Psoas muscle (tissue), 8 donors: ENCODE measurements around the gene UFD1. TPM values are rescaled to one million over a fixed set of nuclear protein-coding genes. Genes with fewer than 3 reads are reported as not detected.
A peak's percentile ranks its signal among the peaks of the same experiment; 100 is the strongest.

Source experiments
- ATAC-seq, 4 donors: fragments of 200-7000 bp; cut with Tn5 transposase; one replicate each; pipeline ENCODE4 v1.9.1; 2020; ENCODE audit warnings: moderate library complexity in 3 of 4, mild to moderate bottlenecking in 2 of 4
- DNase-seq, 2 donors: peaks; one replicate each; pipeline ENCODE4 v3.0.0-alpha.2; 2020
- H3K27ac ChIP-seq: fragments of 200-600 bp; one replicate; pipeline ENCODE4 v1.8.0; 2022
- H3K27me3 ChIP-seq, 3 donors: fragments of 200-600 bp in 1 of 3; one replicate each; pipeline versions ENCODE4 v1.6.1 to v1.8.0; 2013 to 2022; ENCODE audit warnings: low read length in 2 of 3, mild to moderate bottlenecking in 2 of 3, moderate library complexity in 1 of 3; ENCODE audit not compliant: insufficient read depth in 3 of 3
- H3K36me3 ChIP-seq, 2 donors: fragments of 200-600 bp in 1 of 2; one replicate each; pipeline versions ENCODE4 v1.6.1 to v1.8.0; 2013 to 2022; ENCODE audit warnings: low read depth in 1 of 2, mild to moderate bottlenecking in 1 of 2, moderate library complexity in 1 of 2; ENCODE audit not compliant: insufficient read depth in 1 of 2
- H3K4me1 ChIP-seq: fragments of 200-600 bp; one replicate; pipeline ENCODE4 v1.8.0; 2022
- H3K4me3 ChIP-seq: fragments of 200-600 bp; one replicate; pipeline ENCODE4 v1.8.0; 2022; ENCODE audit warnings: mild to moderate bottlenecking
- H3K9me3 ChIP-seq: fragments of 200-600 bp; one replicate; pipeline ENCODE4 v1.8.0; 2022
- CTCF ChIP-seq: fragments of 200-600 bp; IDR thresholded peaks from one replicate; pipeline ENCODE4 v1.8.0; 2022; ENCODE audit warnings: antibody characterized with exemption
- WGBS, 3 donors: extraction: QIAGEN DNeasy Blood & Tissue Kit; methylation state at CpG; one replicate each; pipeline versions ENCODE4 v1.1.6 to v1.1.7; 2013; 5-methylcytosine and 5-hydroxymethylcytosine counted together
- intact Hi-C, 2 donors: fragments of 100-400 bp; cut with DNase I; formaldehyde crosslinking; loops; one replicate each; pipeline versions ENCODE4 v1.11.0 to v1.14.2; 2022
- polyA plus RNA-seq, 3 donors: library from polyadenylated mRNA; stranded (reverse); fragments of 200-250 nt; gene quantifications; one replicate each; pipeline ENCODE4 v1.2.3, GENCODE V29; 2013
- total RNA-seq, 4 donors: library from RNA; stranded (reverse); fragmentation: NEBNext Ultra II Directional in 2 of 4; extraction: Animal tissue kit (Norgen Biotek cat#: 25700) in 2 of 4; gene quantifications; one replicate each; pipeline versions ENCODE4 v1.2.1 to v1.2.4, GENCODE V29; 2021 to 2023
- donor health status: healthy with polysubstance abuse.
- donor health status: DM: no; HTN: no; CAD: no; lungs with moderate emphysema.
- donor health status: Bipolar disorder and iron deficiency.
- donor health status: healthy.
- donor health status: DM: yes; HTN: yes; CAD: no.
- donor health status: DM: no; HTN: no; CAD: no.
- donor health status: DM: no; HTN: no; CAD: no.
- donor health status: DM: yes; HTN: yes; CAD: no.

UFD1 gene
- total and polyA plus RNA-seq, 7 donors, result 44.3 to 226 (median 79.6) TPM

DNA sequence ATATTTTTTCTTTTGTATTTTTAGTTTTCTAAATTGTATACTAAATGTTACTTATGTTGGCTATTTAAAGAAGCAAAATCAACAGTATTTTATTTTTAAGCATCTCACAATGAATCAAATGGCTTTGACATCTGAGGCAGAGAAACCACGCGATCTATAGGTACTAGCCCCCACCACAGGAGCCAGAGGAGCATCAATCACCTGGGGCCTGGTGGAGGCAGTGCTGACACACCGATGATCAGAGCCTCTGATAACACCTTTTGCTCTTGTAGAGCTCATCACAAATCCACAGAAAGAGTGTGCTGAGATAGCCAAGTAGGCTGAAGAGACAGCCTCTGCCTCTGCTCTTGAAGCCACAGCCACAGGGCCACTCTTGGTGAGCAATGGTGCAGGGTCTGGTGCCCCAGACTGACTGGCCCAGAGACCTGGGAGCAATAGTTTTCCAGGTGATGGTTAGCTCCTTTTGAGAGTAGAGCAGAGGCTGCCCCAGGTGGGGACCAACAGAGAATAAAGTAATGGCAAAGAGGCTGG, 72.6 kb downstream of the UFD1 start:
- 84 to 95% (median 91%) methylated on average over 3 of the region's 3 CpGs for WGBS, 3 donors
- intact Hi-C loops, result no loop called here
- Histone ChIP-seq H3K9me3 (no peaks in the 10 kb centered on the region), H3K4me3 (no peak overlapping the region), H3K4me1 (peaks cover 6% of the 10 kb centered on the region), H3K27me3 (no peaks in the 10 kb centered on the region), H3K27ac (no peak overlapping the region), H3K36me3 (peaks cover 14 to 72% of the 10 kb centered on the region in 2 donors)
- no peak for TF ChIP-seq CTCF
- DNase-seq, result no peak
- ATAC-seq, result no peak

- DNase-seq (no peak), ATAC-seq (no peak)
- no peak for TF ChIP-seq CTCF
- Histone ChIP-seq H3K27me3 (no peaks in the 10 kb centered on the region), H3K4me3 (no peak overlapping the region), H3K9me3 (no peaks in the 10 kb centered on the region), H3K4me1 (no peaks in the 10 kb centered on the region), H3K27ac (no peak overlapping the region), H3K36me3 (peaks cover 14 to 74% of the 10 kb centered on the region in 2 donors)
- intact Hi-C loops, result no loop called here
- WGBS, 3 donors, result 94 to 98% (median 97%) methylated on average over 8 of the region's 8 CpGs
Observed at GRCh38 chr22:19405652-19406051, 73.3 kb downstream of the UFD1 start.

DNA sequence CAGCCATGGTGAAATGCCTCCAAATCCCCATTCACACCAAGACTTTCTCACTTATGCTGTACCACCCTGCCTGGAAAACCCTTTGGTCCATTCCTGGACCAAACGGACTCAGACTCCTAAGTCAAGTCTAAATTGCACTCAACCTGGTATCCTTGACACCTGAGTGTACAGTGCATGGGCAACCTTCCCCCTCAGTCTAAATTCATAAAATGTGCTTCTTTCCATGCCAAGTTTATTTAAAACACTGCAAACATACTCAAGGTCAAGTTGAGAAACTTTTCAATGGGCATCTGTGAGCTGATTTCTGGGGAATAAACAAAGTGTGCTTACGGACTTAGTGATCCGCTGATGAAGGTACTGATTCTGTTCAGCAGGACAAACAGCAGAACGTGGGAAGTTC, 73.9 kb downstream of the UFD1 start:
- Histone ChIP-seq H3K4me1 (no peaks in the 10 kb centered on the region), H3K27me3 (no peaks in the 10 kb centered on the region), H3K27ac (no peak overlapping the region), H3K9me3 (no peaks in the 10 kb centered on the region), H3K36me3 (peaks cover 14 to 77% of the 10 kb centered on the region in 2 donors), H3K4me3 (no peak overlapping the region)
- WGBS, 3 donors, result 94 to 97% (median 94%) methylated on average over 4 of the region's 4 CpGs
- DNase-seq (no peak), ATAC-seq (no peak)
- TF ChIP-seq CTCF, result no peak
- intact Hi-C loops, result no loop called here

DNA sequence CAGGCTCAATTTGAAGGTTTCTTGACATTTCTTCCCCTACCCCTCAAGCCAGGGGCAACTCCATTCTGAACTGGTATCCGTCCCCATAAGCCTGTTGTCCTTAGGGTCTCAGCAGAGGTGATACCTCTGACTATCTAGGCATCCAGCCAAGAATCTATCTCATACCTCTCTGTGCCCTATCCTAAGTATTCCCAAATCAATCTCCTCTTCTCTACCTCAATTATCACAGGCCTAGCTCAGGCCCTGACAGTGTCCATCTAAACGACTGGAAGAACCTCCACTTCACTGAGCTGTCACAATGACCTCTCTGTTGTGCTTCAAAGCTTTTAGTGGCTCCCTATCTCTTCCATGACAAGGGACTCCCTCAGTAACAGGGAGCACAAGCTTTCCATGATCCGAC, 74.3 kb downstream of the UFD1 start:
- H3K9me3 ChIP-seq, result no peaks in the 10 kb centered on the region
- H3K27ac ChIP-seq, result no peak overlapping the region
- H3K36me3 ChIP-seq, result peaks cover 14 to 77% of the 10 kb centered on the region in 2 donors
- 90 to 98% (median 96%) methylated on average over 3 of the region's 3 CpGs for WGBS, 3 donors
- ATAC-seq, result no peak
- DNase-seq, result no peak
- no peaks in the 10 kb centered on the region for H3K27me3 ChIP-seq
- no peak overlapping the region for H3K4me3 ChIP-seq
- intact Hi-C loops, result no loop called here
- H3K4me1 ChIP-seq, result no peaks in the 10 kb centered on the region
- TF ChIP-seq CTCF, result no peak

DNA sequence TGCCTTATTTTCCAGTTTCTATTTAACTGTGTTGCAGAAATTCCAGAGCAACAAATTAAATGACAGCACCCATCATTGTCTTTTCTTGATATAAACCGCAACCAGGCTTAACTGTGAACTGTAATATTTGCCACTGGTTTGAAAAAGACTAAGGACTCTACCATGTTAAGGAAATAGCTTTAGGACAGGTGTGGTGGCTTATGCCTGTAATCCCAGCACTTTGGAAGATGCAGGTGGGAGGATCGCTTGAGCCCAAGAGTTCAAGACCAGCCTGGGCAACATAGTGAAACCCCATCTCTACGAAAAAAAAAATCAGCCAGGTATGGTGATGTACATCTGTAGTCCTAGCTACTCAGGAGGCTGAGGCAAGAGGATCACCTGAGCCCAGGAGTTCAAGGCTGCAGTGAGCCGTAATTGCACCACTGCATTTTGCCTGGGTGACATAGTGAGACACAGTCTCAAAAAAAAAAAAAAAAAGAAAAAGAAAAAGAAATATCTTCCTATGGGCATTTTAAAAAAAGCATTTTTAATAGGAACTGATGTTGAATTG, 76.3 kb downstream of the UFD1 start:
- Histone ChIP-seq H3K36me3 (peaks cover 11 to 77% of the 10 kb centered on the region in 2 donors), H3K9me3 (no peaks in the 10 kb centered on the region), H3K27me3 (no peaks in the 10 kb centered on the region), H3K27ac (peak overlapping the region; percentile 9), H3K4me3 (no peak overlapping the region), H3K4me1 (no peaks in the 10 kb centered on the region)
- peak in 2 of 4 donors; percentile 34 to 61 for ATAC-seq
- no peak for DNase-seq
- 95 to 99% (median 98%) methylated on average over 4 of the region's 4 CpGs for WGBS, 3 donors
- intact Hi-C loops, result no loop called here
- TF ChIP-seq CTCF, result no peak
